Mesenchymal stem cell (in vitro differentiated cells and primary cell): ENCODE measurements around the gene RFTN1.
A peak's percentile ranks its signal among the peaks of the same experiment; 100 is the strongest.

ENCODE experiments used
- DNase-seq: peaks from one replicate; pipeline ENCODE4 v3.0.0-alpha.2; 2013
- H2AFZ ChIP-seq: one replicate; pipeline ENCODE4 v1.6.1; 2013; ENCODE audit warnings: low read depth, mild to moderate bottlenecking, control low read depth, inconsistent platforms, low read length, moderate library complexity
- H2AK5ac ChIP-seq: 2 replicates; pipeline ENCODE4 v1.6.1; 2013; ENCODE audit warnings: low read length, moderate library complexity, mild to moderate bottlenecking, inconsistent platforms; ENCODE audit not compliant: severe bottlenecking
- H2BK120ac ChIP-seq: one replicate; pipeline ENCODE4 v1.6.1; 2013; ENCODE audit warnings: low read depth, mild to moderate bottlenecking, inconsistent platforms, low read length, moderate library complexity
- H2BK12ac ChIP-seq, 2 experiments: one replicate each; pipeline ENCODE4 v1.6.1; 2013; ENCODE audit warnings: inconsistent platforms in 2 of 2, low read length in 2 of 2, mild to moderate bottlenecking in 2 of 2, moderate library complexity in 2 of 2, control low read depth in 1 of 2
- H2BK15ac ChIP-seq: one replicate; pipeline ENCODE4 v1.6.1; 2013; ENCODE audit warnings: mild to moderate bottlenecking, low read depth, inconsistent platforms; ENCODE audit not compliant: poor library complexity, severe bottlenecking
- H2BK5ac ChIP-seq: 2 replicates; pipeline ENCODE4 v1.6.1; 2013; ENCODE audit warnings: low read depth, mild to moderate bottlenecking, low read length, control low read depth, inconsistent platforms; ENCODE audit not compliant: poor library complexity, severe bottlenecking
- H3K14ac ChIP-seq, 2 experiments: one replicate each; pipeline ENCODE4 v1.6.1; 2013; ENCODE audit warnings: inconsistent platforms in 2 of 2, low read length in 2 of 2, control low read depth in 1 of 2, mild to moderate bottlenecking in 1 of 2, moderate library complexity in 1 of 2
- H3K18ac ChIP-seq, 2 experiments: one replicate each; pipeline ENCODE4 v1.6.1; 2013; ENCODE audit warnings: inconsistent platforms in 2 of 2, low read length in 2 of 2, control low read depth in 1 of 2, low read depth in 1 of 2, mild to moderate bottlenecking in 1 of 2
- H3K23ac ChIP-seq, 2 experiments: one replicate each; pipeline ENCODE4 v1.6.1; 2013; ENCODE audit warnings: inconsistent platforms in 2 of 2, low read length in 2 of 2, mild to moderate bottlenecking in 2 of 2, moderate library complexity in 2 of 2, control low read depth in 1 of 2
- H3K27ac ChIP-seq: 2 replicates; pipeline ENCODE4 v1.5.1; 2013; ENCODE audit warnings: mild to moderate bottlenecking, moderate library complexity, low read length, control low read depth, inconsistent platforms; ENCODE audit not compliant: poor library complexity, severe bottlenecking
- H3K27me3 ChIP-seq, 2 experiments: 2 replicates each; pipeline versions ENCODE4 v1.6.1 to v1.7.0; 2013; ENCODE audit warnings: low read length in 2 of 2, mild to moderate bottlenecking in 2 of 2, moderate library complexity in 2 of 2, control low read depth in 1 of 2, inconsistent platforms in 1 of 2; ENCODE audit not compliant: control insufficient read depth in 1 of 2, insufficient read depth in 1 of 2
- H3K36me3 ChIP-seq, 2 experiments: 2 replicates each; pipeline versions ENCODE4 v1.6.1 to v1.7.0; 2013; ENCODE audit warnings: low read length in 2 of 2, control low read depth in 1 of 2, inconsistent platforms in 1 of 2, low read depth in 1 of 2, mild to moderate bottlenecking in 1 of 2; ENCODE audit not compliant: insufficient read depth in 2 of 2, control insufficient read depth in 1 of 2
- H3K4ac ChIP-seq, 2 experiments: one replicate each; pipeline ENCODE4 v1.6.1; 2013; ENCODE audit warnings: inconsistent platforms in 2 of 2, low read length in 2 of 2, mild to moderate bottlenecking in 2 of 2, moderate library complexity in 2 of 2, control low read depth in 1 of 2, low read depth in 1 of 2
- H3K4me1 ChIP-seq: 2 replicates; pipeline ENCODE4 v1.6.1; 2013; ENCODE audit warnings: low read depth, low read length, control low read depth; ENCODE audit not compliant: control insufficient read depth, insufficient read depth
- H3K4me2 ChIP-seq: 2 replicates; pipeline ENCODE4 v1.6.1; 2013; ENCODE audit warnings: low read length, mild to moderate bottlenecking, inconsistent platforms; ENCODE audit not compliant: poor library complexity, severe bottlenecking
- H3K4me3 ChIP-seq, 2 experiments: 2 replicates each; pipeline versions ENCODE4 v1.5.1 to v1.7.0; 2013; ENCODE audit warnings: low read length in 2 of 2, mild to moderate bottlenecking in 2 of 2, control low read depth in 1 of 2, low read depth in 1 of 2; ENCODE audit not compliant: insufficient read depth in 1 of 2
- H3K79me1 ChIP-seq: replicated peaks from 2 replicates; pipeline ENCODE4 v1.6.1; 2013; ENCODE audit warnings: mild to moderate bottlenecking, control low read depth, low read length, inconsistent platforms; ENCODE audit not compliant: poor library complexity, severe bottlenecking
- H3K9ac ChIP-seq: 2 replicates; pipeline ENCODE4 v1.7.0; 2013; ENCODE audit warnings: mild to moderate bottlenecking, low read length, moderate library complexity
- H3K9me3 ChIP-seq: 2 replicates; pipeline ENCODE4 v1.7.0; 2013; ENCODE audit warnings: mild to moderate bottlenecking, low read length; ENCODE audit not compliant: control insufficient read depth
- H4K8ac ChIP-seq: one replicate; pipeline ENCODE4 v1.6.1; 2013; ENCODE audit warnings: inconsistent platforms, mild to moderate bottlenecking, low read length, moderate library complexity
- H4K91ac ChIP-seq: one replicate; pipeline ENCODE4 v1.6.1; 2013; ENCODE audit warnings: mild to moderate bottlenecking, low read length, inconsistent platforms
- WGBS: methylation state at CpG from one replicate; pipeline ENCODE4 v1.1.7; 2013; ENCODE audit warnings: mixed read lengths; 5-methylcytosine and 5-hydroxymethylcytosine counted together

Gene RFTN1

DNA sequence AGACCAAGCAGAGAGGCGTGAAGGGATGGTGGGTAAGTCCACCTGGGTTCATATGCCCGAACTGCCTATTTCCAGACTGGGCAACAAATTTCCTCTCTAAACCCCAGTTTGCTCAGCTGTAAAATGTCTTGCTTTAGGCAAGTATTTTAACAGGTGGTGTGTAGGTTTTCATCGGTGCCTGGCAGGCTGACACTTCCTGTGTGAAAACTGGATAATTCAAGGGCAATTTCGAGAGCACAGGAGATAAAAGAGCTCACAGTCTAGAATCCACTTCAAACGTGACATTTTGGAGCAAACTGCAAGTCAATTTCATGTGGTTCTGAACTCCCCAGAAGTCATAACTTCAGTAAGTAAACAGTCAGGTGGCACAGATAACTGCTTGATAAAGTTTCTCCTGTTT is 136.3 kb downstream of the RFTN1 start:
- Histone ChIP-seq H2AFZ (no peak overlapping the region), H3K9me3 (no peaks in the 10 kb centered on the region), H4K91ac (no peak overlapping the region), H2BK5ac (no peak overlapping the region), H3K4me3 (no peak overlapping the region), H3K4me1 (peaks cover 11% of the 10 kb centered on the region), H3K23ac (no peak overlapping the region), H3K4me2 (no peak overlapping the region), H3K27me3 (no peaks in the 10 kb centered on the region), H2AK5ac (no peak overlapping the region), H3K79me1 (peaks cover 50% of the 10 kb centered on the region), H3K4ac (no peak overlapping the region), H3K36me3 (peaks cover 30 to 50% of the 10 kb centered on the region in 2 experiments), H3K27ac (no peak overlapping the region), H2BK15ac (no peak overlapping the region), H3K9ac (no peak overlapping the region), H3K14ac (no peak overlapping the region), H4K8ac (no peak overlapping the region), H3K18ac (no peak overlapping the region), H2BK120ac (no peak overlapping the region), H2BK12ac (no peak overlapping the region)
- 92% methylated on average over 4 of the region's 5 CpGs for WGBS
- no peak for DNase-seq

DNA sequence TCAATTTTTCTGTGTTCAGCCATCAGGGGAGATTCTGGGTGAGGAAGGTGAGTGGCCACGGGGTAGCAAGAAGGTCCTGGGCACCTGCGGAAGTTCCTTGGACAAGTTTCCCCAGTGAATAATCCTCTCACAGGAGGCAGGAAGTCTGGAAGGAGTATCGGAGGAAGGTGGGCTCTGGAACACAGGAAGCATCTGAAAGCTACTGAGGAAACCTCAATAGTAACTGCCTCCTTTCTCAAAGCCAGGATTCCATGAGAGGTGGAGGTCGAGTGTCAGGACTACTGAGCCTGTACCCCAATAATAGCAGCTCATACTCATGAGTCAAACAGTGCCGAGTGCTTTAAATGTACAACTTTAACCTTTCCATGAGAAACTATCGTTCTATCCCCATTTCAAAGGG is 137.6 kb downstream of the RFTN1 start:
- 96% methylated on average over 6 of the region's 6 CpGs for WGBS
- Histone ChIP-seq H3K36me3 (peaks cover 30 to 55% of the 10 kb centered on the region in 2 experiments), H3K4me3 (no peak overlapping the region), H3K4me2 (no peak overlapping the region), H3K9me3 (no peaks in the 10 kb centered on the region), H2AFZ (no peak overlapping the region), H3K9ac (no peak overlapping the region), H2BK5ac (no peak overlapping the region), H4K91ac (no peak overlapping the region), H2BK15ac (no peak overlapping the region), H4K8ac (peak overlapping the region; percentile 20), H3K4me1 (peaks cover 11% of the 10 kb centered on the region), H3K4ac (no peak overlapping the region), H2BK120ac (no peak overlapping the region), H2AK5ac (no peak overlapping the region), H3K79me1 (peaks cover 57% of the 10 kb centered on the region), H2BK12ac (no peak overlapping the region), H3K18ac (no peak overlapping the region), H3K27ac (no peak overlapping the region), H3K14ac (no peak overlapping the region), H3K27me3 (no peaks in the 10 kb centered on the region), H3K23ac (no peak overlapping the region)
- no peak for DNase-seq

DNA sequence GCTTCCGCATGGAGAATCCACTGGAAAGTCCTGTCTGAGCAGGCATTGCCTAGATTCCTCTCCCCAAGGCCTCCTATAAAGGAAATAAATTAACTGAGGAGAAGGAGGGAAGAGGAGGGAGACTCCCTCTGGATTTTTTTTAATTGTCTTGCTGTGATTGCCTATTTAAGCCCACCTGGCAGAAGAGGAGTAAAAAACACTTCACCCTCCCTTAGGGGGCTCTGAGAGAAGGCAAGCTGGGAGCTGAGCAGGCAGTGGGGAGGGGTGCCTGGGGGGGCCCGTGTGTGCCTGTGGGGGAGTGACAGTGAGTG is 138.6 kb downstream of the RFTN1 start:
- peaks cover 31 to 52% of the 10 kb centered on the region in 2 experiments for H3K36me3 ChIP-seq
- H3K9ac ChIP-seq = no peak overlapping the region
- peaks cover 15% of the 10 kb centered on the region for H3K4me1 ChIP-seq
- 68% methylated on average over 1 of the region's 2 CpGs for WGBS
- H3K14ac ChIP-seq = no peak overlapping the region
- H3K18ac ChIP-seq = no peak overlapping the region
- DNase-seq = no peak
- H4K8ac ChIP-seq = no peak overlapping the region
- H2BK15ac ChIP-seq = no peak overlapping the region
- no peak overlapping the region for H3K4me3 ChIP-seq
- no peak overlapping the region for H2AFZ ChIP-seq
- H3K9me3 ChIP-seq = no peaks in the 10 kb centered on the region
- peaks cover 53% of the 10 kb centered on the region for H3K79me1 ChIP-seq
- H2BK5ac ChIP-seq = no peak overlapping the region
- no peak overlapping the region for H3K4ac ChIP-seq
- no peak overlapping the region for H3K27ac ChIP-seq
- no peak overlapping the region for H2BK120ac ChIP-seq
- no peak overlapping the region for H4K91ac ChIP-seq
- no peak overlapping the region for H2AK5ac ChIP-seq
- no peak overlapping the region for H3K4me2 ChIP-seq
- no peak overlapping the region for H2BK12ac ChIP-seq
- no peaks in the 10 kb centered on the region for H3K27me3 ChIP-seq
- H3K23ac ChIP-seq = no peak overlapping the region

DNA sequence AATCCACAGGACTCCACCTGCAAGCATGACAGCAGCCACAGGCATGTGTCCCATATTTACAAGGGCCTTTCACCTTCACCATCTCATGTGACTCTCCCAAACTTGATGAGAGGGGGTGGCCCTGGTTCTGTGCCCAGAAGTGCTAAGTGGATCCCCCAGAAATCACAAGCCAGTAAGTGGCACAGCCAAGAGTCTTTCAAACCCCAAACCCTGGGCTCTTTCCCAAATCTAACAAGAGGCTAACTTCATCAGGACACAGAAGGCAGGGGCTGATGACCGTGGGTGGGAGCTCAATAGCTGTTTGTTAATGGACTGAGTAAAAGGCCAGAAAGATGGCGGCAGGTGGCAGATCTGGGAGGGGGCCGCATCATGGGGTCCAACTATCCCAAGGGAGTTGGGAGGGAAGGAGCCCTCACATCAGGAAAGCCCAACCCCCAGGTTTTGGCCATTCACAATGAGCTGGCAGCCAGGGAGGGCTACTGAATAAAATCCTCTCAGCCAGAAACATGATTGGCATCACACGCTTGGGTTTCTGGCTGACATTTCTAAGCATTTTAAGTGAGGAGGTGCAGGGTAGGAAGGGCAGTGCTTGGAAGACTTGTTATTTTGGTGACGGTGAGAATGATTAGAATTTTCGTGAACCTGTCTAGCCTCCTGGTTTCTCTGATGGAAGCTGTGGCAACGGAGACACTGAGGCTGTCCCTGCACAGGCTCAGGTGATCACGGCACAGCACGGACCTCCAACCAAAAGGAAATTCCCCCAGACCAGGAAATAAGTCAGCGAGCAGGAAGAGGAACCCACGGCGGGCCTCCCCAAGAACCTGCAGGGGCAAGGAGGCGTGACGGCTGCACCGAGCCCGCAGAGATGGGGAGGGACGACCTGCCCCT is 139.2 kb downstream of the RFTN1 start:
- H2AFZ ChIP-seq = no peak overlapping the region
- H2BK12ac ChIP-seq = peak overlapping the region in 1 of 2 experiments; percentile 18
- H4K8ac ChIP-seq = peak overlapping the region; percentile 32
- H4K91ac ChIP-seq = no peak overlapping the region
- no peak overlapping the region for H3K4ac ChIP-seq
- H3K18ac ChIP-seq = no peak overlapping the region
- H2BK120ac ChIP-seq = no peak overlapping the region
- H2BK5ac ChIP-seq = no peak overlapping the region
- H3K9me3 ChIP-seq = no peaks in the 10 kb centered on the region
- H3K27ac ChIP-seq = no peak overlapping the region
- no peaks in the 10 kb centered on the region for H3K27me3 ChIP-seq
- H2AK5ac ChIP-seq = no peak overlapping the region
- H3K9ac ChIP-seq = no peak overlapping the region
- H3K79me1 ChIP-seq = peaks cover 51% of the 10 kb centered on the region
- peaks cover 37 to 52% of the 10 kb centered on the region in 2 experiments for H3K36me3 ChIP-seq
- no peak overlapping the region for H2BK15ac ChIP-seq
- H3K4me2 ChIP-seq = no peak overlapping the region
- 93% methylated on average over 15 of the region's 17 CpGs for WGBS
- no peak overlapping the region for H3K14ac ChIP-seq
- H3K4me1 ChIP-seq = peaks cover 17% of the 10 kb centered on the region
- DNase-seq = no peak
- H3K4me3 ChIP-seq = no peak overlapping the region
- H3K23ac ChIP-seq = no peak overlapping the region
